ENCODE data around the gene BPIFB1. TPM values are rescaled to one million over a fixed set of nuclear protein-coding genes. Genes with fewer than 3 reads are reported as not detected.

BPIFB1 gene
- total RNA-seq, 3 donors from 2014 or later = not detected

DNA sequence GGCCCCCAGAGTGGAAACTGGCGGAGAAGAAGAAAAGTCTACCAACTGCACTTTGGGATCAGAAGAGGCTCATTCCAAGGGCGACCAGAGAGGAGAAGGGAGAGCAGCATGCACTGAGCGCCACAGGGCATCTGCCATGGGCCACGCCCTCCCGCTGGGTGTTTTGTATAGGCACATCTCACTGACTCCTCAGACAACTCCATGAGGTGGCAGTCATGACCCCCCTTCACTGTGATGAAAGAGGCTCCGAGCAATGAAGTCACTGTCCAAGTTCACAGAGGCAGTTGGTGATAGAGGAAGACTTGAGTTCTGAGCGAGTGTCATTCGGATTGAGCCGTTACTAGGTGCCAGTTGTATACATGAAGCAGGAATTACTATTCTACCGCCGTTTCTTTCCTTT, 15.4 kb downstream of the BPIFB1 start:
- H3K9me3 ChIP-seq = no peaks in the 10 kb centered on the region
- no peak overlapping the region for H3K4me3 ChIP-seq
- intact Hi-C loops (cut with DNase I, micrococcal nuclease) = loop anchor here (5.0 to 10.0 kb wide), 2 partner anchors 394 to 396 kb away; no protein-coding TSS in a partner anchor
- no peak for ATAC-seq
- no peaks in the 10 kb centered on the region for H3K36me3 ChIP-seq (ENCODE audit: low read depth)
- no peak for DNase-seq
- TF ChIP-seq CTCF (IDR thresholded peaks at IDR 0.05) = no peak
- H3K4me1 ChIP-seq (ENCODE audit: low read depth) = no peaks in the 10 kb centered on the region

DNA sequence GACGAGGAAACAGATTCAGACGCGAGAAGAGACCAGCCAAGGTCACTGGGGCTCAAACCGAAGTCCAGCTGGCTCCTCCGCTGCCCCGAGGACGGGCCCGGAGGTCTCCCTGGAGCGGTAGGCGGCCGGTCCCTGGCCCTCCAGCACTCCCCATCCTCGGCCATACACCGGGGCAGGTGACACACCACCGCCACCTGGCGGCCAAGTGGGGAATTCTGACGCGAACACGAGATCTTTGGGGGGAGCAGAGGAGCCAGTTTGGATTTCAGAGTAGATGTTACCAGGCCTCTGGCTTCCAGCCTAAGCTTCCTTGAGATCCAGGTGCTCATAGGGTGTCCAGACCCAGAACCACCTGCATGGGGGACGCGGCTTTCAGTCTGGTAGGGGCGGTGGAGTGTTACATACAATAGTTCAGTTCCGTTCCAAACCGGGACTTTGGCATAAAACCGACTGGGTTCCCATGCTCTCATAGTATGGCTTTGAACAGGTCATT, 16.1 kb downstream of the BPIFB1 start:
- ATAC-seq (peak; percentile 77), DNase-seq (peak; percentile 59 to 75 (median 73))
- intact Hi-C loops (cut with DNase I, micrococcal nuclease) = loop anchor here (5.0 to 10.0 kb wide), 2 partner anchors 394 to 397 kb away; no protein-coding TSS in a partner anchor
- Histone ChIP-seq H3K36me3 (ENCODE audit: low read depth) (no peaks in the 10 kb centered on the region), H3K9me3 (no peaks in the 10 kb centered on the region), H3K4me3 (no peak overlapping the region), H3K4me1 (ENCODE audit: low read depth) (no peaks in the 10 kb centered on the region)
- TF ChIP-seq CTCF (IDR thresholded peaks at IDR 0.05) = peak; percentile 89

GRCh38 chr20:33301192-33301930, 18.3 kb downstream of the BPIFB1 start:
- no peak for TF ChIP-seq CTCF (IDR thresholded peaks at IDR 0.05)
- no peaks in the 10 kb centered on the region for H3K9me3 ChIP-seq
- ATAC-seq = no peak
- H3K36me3 ChIP-seq (ENCODE audit: low read depth) = no peaks in the 10 kb centered on the region
- no peaks in the 10 kb centered on the region for H3K4me1 ChIP-seq (ENCODE audit: low read depth)
- intact Hi-C loops (cut with DNase I, micrococcal nuclease) = no loop called here
- no peak overlapping the region for H3K4me3 ChIP-seq
- DNase-seq = no peak

DNA sequence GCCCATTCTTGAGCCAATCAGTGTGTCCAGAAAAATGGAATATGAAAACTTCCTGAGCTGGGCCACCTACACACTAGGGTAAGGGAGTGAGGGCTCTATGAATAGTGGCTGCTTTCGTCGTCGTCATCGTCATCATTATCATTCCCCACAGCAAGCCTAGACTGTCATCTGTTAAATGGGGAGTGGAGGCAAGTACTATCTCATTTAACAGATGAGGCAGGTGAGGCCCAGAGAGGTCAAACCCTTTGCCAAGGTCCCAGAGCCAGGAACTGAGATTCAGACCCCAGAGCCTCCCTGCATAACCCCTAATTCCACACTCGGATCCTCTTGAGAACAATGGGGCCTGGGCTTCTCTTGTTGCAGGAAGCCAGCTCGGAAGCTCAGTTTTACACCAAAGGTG, 20.6 kb downstream of the BPIFB1 start:
- Histone ChIP-seq H3K36me3 (ENCODE audit: low read depth) (no peaks in the 10 kb centered on the region), H3K4me1 (ENCODE audit: low read depth) (no peaks in the 10 kb centered on the region), H3K4me3 (no peak overlapping the region), H3K9me3 (no peaks in the 10 kb centered on the region)
- intact Hi-C loops (cut with DNase I, micrococcal nuclease) = no loop called here
- no peak for ATAC-seq
- no peak for TF ChIP-seq CTCF (IDR thresholded peaks at IDR 0.05)
- no peak for DNase-seq

DNA sequence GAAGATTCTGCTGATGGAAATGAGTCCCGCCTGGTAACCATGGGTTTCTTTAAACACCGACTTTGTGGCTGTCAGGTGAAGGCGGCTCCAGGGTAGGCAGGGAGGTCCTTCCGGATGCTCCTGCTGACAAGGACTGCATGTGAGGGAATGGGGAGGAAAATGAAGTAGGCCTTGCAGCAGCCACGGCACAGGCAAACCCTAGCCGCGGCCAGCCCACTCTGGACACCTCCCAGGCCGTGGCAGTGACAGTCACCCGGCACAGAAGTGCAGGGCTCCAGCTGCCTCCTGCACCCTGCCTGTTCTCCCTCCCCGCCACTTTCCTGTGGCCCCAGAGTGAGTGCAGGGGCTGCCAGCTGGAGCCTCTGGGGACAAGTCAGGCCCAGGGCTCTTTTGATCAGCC, 21.0 kb downstream of the BPIFB1 start:
- no peaks in the 10 kb centered on the region for H3K36me3 ChIP-seq (ENCODE audit: low read depth)
- H3K4me3 ChIP-seq = no peak overlapping the region
- no peak for TF ChIP-seq CTCF (IDR thresholded peaks at IDR 0.05)
- no peaks in the 10 kb centered on the region for H3K9me3 ChIP-seq
- ATAC-seq = no peak
- intact Hi-C loops (cut with DNase I, micrococcal nuclease) = no loop called here
- no peaks in the 10 kb centered on the region for H3K4me1 ChIP-seq (ENCODE audit: low read depth)
- DNase-seq = no peak

All from mucosa of descending colon (tissue), 3 donors.